Body of pancreas (tissue), 4 donors: Measurements from ENCODE around the gene KRT3. TPM values are rescaled to one million over a fixed set of nuclear protein-coding genes. Genes with fewer than 3 reads are reported as not detected.

Experiments used
- ATAC-seq: fragments of 150-250 bp; one replicate; pipeline ENCODE4 v1.9.1; 2016
- DNase-seq, 4 donors: peaks; one replicate each; pipeline ENCODE4 v3.0.0-alpha.2; 2019
- H3K27ac ChIP-seq, 4 donors: fragments of 200-600 bp; sonication (generic); 1 replicate in 3 of 4; 2 replicates in 1 of 4; pipeline versions ENCODE4 v1.5.1 to v1.6.1; 2016 to 2019; ENCODE audit warnings: mild to moderate bottlenecking in 1 of 4, mixed read lengths in 1 of 4, moderate library complexity in 1 of 4
- H3K27me3 ChIP-seq, 2 donors: fragments of 200-600 bp; sonication (generic); one replicate each; pipeline ENCODE4 v1.6.0; 2016; ENCODE audit warnings: mild to moderate bottlenecking in 1 of 2
- H3K36me3 ChIP-seq, 2 donors: fragments of 200-600 bp; sonication (generic); replicated peaks in 1 of 2; 2 replicates each; pipeline ENCODE4 v1.5.1; 2016; ENCODE audit warnings: low read depth in 2 of 2; ENCODE audit not compliant: insufficient read depth in 1 of 2
- H3K4me1 ChIP-seq: fragments of 200-600 bp; sonication (generic); one replicate; pipeline ENCODE4 v1.6.0; 2016
- H3K4me3 ChIP-seq, 2 donors: fragments of 200-600 bp; sonication (generic); 1 replicate in 1 of 2; 2 replicates in 1 of 2; pipeline ENCODE4 v1.5.1; 2016 to 2019
- H3K9me3 ChIP-seq, 3 donors: fragments of 200-600 bp; sonication (generic); 1 replicate in 2 of 3; 2 replicates in 1 of 3; pipeline ENCODE4 v1.5.1; 2016
- POLR2A ChIP-seq, 3 donors: fragments of 450-650 bp; IDR thresholded peaks; one replicate each; pipeline ENCODE4 v1.6.1; 2016; ENCODE audit warnings: antibody characterized with exemption in 3 of 3, mild to moderate bottlenecking in 2 of 3
- WGBS, 2 donors: methylation state at CpG; one replicate each; pipeline ENCODE4 v1.1.5; 2017; 5-methylcytosine and 5-hydroxymethylcytosine counted together
- intact Hi-C: fragments of 100-400 bp; cut with DNase I; formaldehyde crosslinking; loops from one replicate; pipeline ENCODE4 v1.15.1; 2023
- total RNA-seq, 2 donors: library from RNA; depleted of rRNA; stranded (reverse); fragments of >200 nt; gene quantifications; one replicate each; pipeline ENCODE4 v1.1.0, GENCODE V29; 2016
- TF ChIP-seq, protein P1 (sequence below), 7 experiments: fragments of 450-650 bp in 4 of 7; fragments of 200-600 bp in 3 of 7; sonication (generic) in 3 of 7; IDR thresholded peaks; one replicate each; pipeline ENCODE4 v1.5.1; 2016 to 2019; ENCODE audit warnings: antibody characterized with exemption in 7 of 7

Gene KRT3
- total RNA-seq, 2 donors from 2014 or later = not detected

- no peak for DNase-seq
- ATAC-seq = no peak
- Histone ChIP-seq H3K36me3 (no peaks in the 10 kb centered on the region), H3K4me1 (no peaks in the 10 kb centered on the region), H3K9me3 (no peaks in the 10 kb centered on the region), H3K4me3 (no peak overlapping the region), H3K27me3 (no peaks in the 10 kb centered on the region), H3K27ac (no peak overlapping the region)
- TF ChIP-seq, protein P1, sequence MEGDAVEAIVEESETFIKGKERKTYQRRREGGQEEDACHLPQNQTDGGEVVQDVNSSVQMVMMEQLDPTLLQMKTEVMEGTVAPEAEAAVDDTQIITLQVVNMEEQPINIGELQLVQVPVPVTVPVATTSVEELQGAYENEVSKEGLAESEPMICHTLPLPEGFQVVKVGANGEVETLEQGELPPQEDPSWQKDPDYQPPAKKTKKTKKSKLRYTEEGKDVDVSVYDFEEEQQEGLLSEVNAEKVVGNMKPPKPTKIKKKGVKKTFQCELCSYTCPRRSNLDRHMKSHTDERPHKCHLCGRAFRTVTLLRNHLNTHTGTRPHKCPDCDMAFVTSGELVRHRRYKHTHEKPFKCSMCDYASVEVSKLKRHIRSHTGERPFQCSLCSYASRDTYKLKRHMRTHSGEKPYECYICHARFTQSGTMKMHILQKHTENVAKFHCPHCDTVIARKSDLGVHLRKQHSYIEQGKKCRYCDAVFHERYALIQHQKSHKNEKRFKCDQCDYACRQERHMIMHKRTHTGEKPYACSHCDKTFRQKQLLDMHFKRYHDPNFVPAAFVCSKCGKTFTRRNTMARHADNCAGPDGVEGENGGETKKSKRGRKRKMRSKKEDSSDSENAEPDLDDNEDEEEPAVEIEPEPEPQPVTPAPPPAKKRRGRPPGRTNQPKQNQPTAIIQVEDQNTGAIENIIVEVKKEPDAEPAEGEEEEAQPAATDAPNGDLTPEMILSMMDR (IDR thresholded peaks at IDR 0.05) = no peak
- no peak for TF ChIP-seq POLR2A (IDR thresholded peaks at IDR 0.05)
- 88 to 93% methylated on average over 9 to 12 of the region's 12 CpGs for WGBS, 2 donors
- intact Hi-C loops = no loop called here
Observed at GRCh38 chr12:52791271-52792184, 4.4 kb downstream of the KRT3 start.

- H3K27me3 ChIP-seq = no peaks in the 10 kb centered on the region
- no peak overlapping the region for H3K4me3 ChIP-seq
- H3K9me3 ChIP-seq = no peaks in the 10 kb centered on the region
- TF ChIP-seq POLR2A (IDR thresholded peaks at IDR 0.05) = no peak
- TF ChIP-seq, protein P1 (IDR thresholded peaks at IDR 0.05) = no peak
- 54 to 63% methylated on average over 14 to 19 of the region's 19 CpGs for WGBS, 2 donors
- no peaks in the 10 kb centered on the region for H3K4me1 ChIP-seq
- no peak for ATAC-seq
- H3K27ac ChIP-seq = no peak overlapping the region
- DNase-seq = no peak
- intact Hi-C loops = no loop called here
- no peaks in the 10 kb centered on the region for H3K36me3 ChIP-seq
Observed at GRCh38 chr12:52790427-52791270, 5.3 kb downstream of the KRT3 start.

GRCh38 chr12:52789637-52790426 lies 6.1 kb downstream of the KRT3 start:
- whole genome bisulfite sequencing, 2 donors = 21 to 27% methylated on average over 30 to 49 of the region's 50 CpGs
- Histone ChIP-seq H3K4me1 (no peaks in the 10 kb centered on the region), H3K27ac (no peak overlapping the region), H3K9me3 (no peaks in the 10 kb centered on the region), H3K36me3 (no peaks in the 10 kb centered on the region), H3K27me3 (no peaks in the 10 kb centered on the region), H3K4me3 (no peak overlapping the region)
- TF ChIP-seq, protein P1 (IDR thresholded peaks at IDR 0.05) = no peak
- TF ChIP-seq POLR2A (IDR thresholded peaks at IDR 0.05) = no peak
- ATAC-seq (no peak), DNase-seq (peak; percentile 7 to 30 (median 17))
- intact Hi-C loops = no loop called here

GRCh38 chr12:52788876-52789636 lies 6.9 kb downstream of the KRT3 start:
- no peaks in the 10 kb centered on the region for H3K27me3 ChIP-seq
- H3K9me3 ChIP-seq = no peaks in the 10 kb centered on the region
- WGBS, 2 donors = 86 to 91% methylated on average over 10 to 11 of the region's 11 CpGs
- DNase-seq (no peak), ATAC-seq (no peak)
- TF ChIP-seq, protein P1 (IDR thresholded peaks at IDR 0.05) = no peak
- TF ChIP-seq POLR2A (IDR thresholded peaks at IDR 0.05) = no peak
- no peaks in the 10 kb centered on the region for H3K4me1 ChIP-seq
- no peak overlapping the region for H3K4me3 ChIP-seq
- no peak overlapping the region for H3K27ac ChIP-seq
- no peaks in the 10 kb centered on the region for H3K36me3 ChIP-seq
- intact Hi-C loops = no loop called here
